Measurements from ENCODE around the gene SMARCE1.

Gene SMARCE1

GRCh38 chr17:40613467-40614154, 34.0 kb downstream of the SMARCE1 start:
- H4K20me1 ChIP-seq (ENCODE audit: insufficient read depth, low read length): no peaks in the 10 kb centered on the region
- no peak for TF ChIP-seq EZH2 (IDR thresholded peaks at IDR 0.05; ENCODE audit: borderline replicate concordance, low read depth, low read length, severe bottlenecking)
- no peak for TF ChIP-seq CTCF (IDR thresholded peaks at IDR 0.05; ENCODE audit: borderline replicate concordance, extremely low read depth, low read length, poor library complexity, severe bottlenecking)
- H3K4me3 ChIP-seq (ENCODE audit: low read depth in 1 of 2, low read length in 2 of 2): no peak overlapping the region
- no peak overlapping the region for H3K4me2 ChIP-seq (ENCODE audit: insufficient read depth, low read length)
- no peak overlapping the region for H3K27ac ChIP-seq (ENCODE audit: low read length)
- H3K4me1 ChIP-seq (ENCODE audit: insufficient read depth, low read length): no peaks in the 10 kb centered on the region
- DNase-seq (no peak), ATAC-seq (ENCODE audit: insufficient read depth, low read depth) (no peak)
- no peak overlapping the region for H3K9ac ChIP-seq (ENCODE audit: low read depth, low read length)
- no peaks in the 10 kb centered on the region for H3K36me3 ChIP-seq (ENCODE audit: insufficient read depth, low read length)
- peaks cover 6% of the 10 kb centered on the region for H3K27me3 ChIP-seq (ENCODE audit: insufficient read depth, low read length, poor library complexity)
- H2AFZ ChIP-seq (ENCODE audit: low read depth, low read length): no peak overlapping the region
- H3K9me3 ChIP-seq (ENCODE audit: insufficient read depth, low read length, severe bottlenecking): no peaks in the 10 kb centered on the region
- no peaks in the 10 kb centered on the region for H3K79me2 ChIP-seq (ENCODE audit: insufficient read depth, low read length)

GRCh38 chr17:40612599-40613244, 34.9 kb downstream of the SMARCE1 start:
- Histone ChIP-seq H2AFZ (ENCODE audit: low read depth, low read length) (no peak overlapping the region), H4K20me1 (ENCODE audit: insufficient read depth, low read length) (no peaks in the 10 kb centered on the region), H3K9ac (ENCODE audit: low read depth, low read length) (no peak overlapping the region), H3K36me3 (ENCODE audit: insufficient read depth, low read length) (no peaks in the 10 kb centered on the region), H3K9me3 (ENCODE audit: insufficient read depth, low read length, severe bottlenecking) (no peaks in the 10 kb centered on the region), H3K4me2 (ENCODE audit: insufficient read depth, low read length) (no peak overlapping the region), H3K27ac (ENCODE audit: low read length) (no peak overlapping the region), H3K4me1 (ENCODE audit: insufficient read depth, low read length) (no peaks in the 10 kb centered on the region), H3K79me2 (ENCODE audit: insufficient read depth, low read length) (no peaks in the 10 kb centered on the region), H3K4me3 (ENCODE audit: low read depth in 1 of 2, low read length in 2 of 2) (no peak overlapping the region), H3K27me3 (ENCODE audit: insufficient read depth, low read length, poor library complexity) (peaks cover 6% of the 10 kb centered on the region)
- TF ChIP-seq CTCF (IDR thresholded peaks at IDR 0.05; ENCODE audit: borderline replicate concordance, extremely low read depth, low read length, poor library complexity, severe bottlenecking) (no peak), EZH2 (IDR thresholded peaks at IDR 0.05; ENCODE audit: borderline replicate concordance, low read depth, low read length, severe bottlenecking) (no peak)
- no peak for DNase-seq
- no peak for ATAC-seq (ENCODE audit: insufficient read depth, low read depth)

GRCh38 chr17:40611840-40612474, 35.7 kb downstream of the SMARCE1 start:
- Histone ChIP-seq H3K9me3 (ENCODE audit: insufficient read depth, low read length, severe bottlenecking) (no peaks in the 10 kb centered on the region), H2AFZ (ENCODE audit: low read depth, low read length) (no peak overlapping the region), H3K36me3 (ENCODE audit: insufficient read depth, low read length) (no peaks in the 10 kb centered on the region), H3K27me3 (ENCODE audit: insufficient read depth, low read length, poor library complexity) (peaks cover 6% of the 10 kb centered on the region), H3K4me3 (ENCODE audit: low read depth in 1 of 2, low read length in 2 of 2) (no peak overlapping the region), H3K9ac (ENCODE audit: low read depth, low read length) (no peak overlapping the region), H3K27ac (ENCODE audit: low read length) (no peak overlapping the region), H3K4me2 (ENCODE audit: insufficient read depth, low read length) (no peak overlapping the region), H3K79me2 (ENCODE audit: insufficient read depth, low read length) (no peaks in the 10 kb centered on the region), H3K4me1 (ENCODE audit: insufficient read depth, low read length) (no peaks in the 10 kb centered on the region), H4K20me1 (ENCODE audit: insufficient read depth, low read length) (no peaks in the 10 kb centered on the region)
- DNase-seq: no peak
- ATAC-seq (ENCODE audit: insufficient read depth, low read depth): no peak
- TF ChIP-seq EZH2 (IDR thresholded peaks at IDR 0.05; ENCODE audit: borderline replicate concordance, low read depth, low read length, severe bottlenecking) (no peak), CTCF (IDR thresholded peaks at IDR 0.05; ENCODE audit: borderline replicate concordance, extremely low read depth, low read length, poor library complexity, severe bottlenecking) (no peak)
